PC-9 (cell line): Measurements from ENCODE around the gene ZBTB7C. TPM values are rescaled to one million over a fixed set of nuclear protein-coding genes. Genes with fewer than 3 reads are reported as not detected.

Experiments
- BruUV-seq: library from RNA; stranded (reverse); fragments of 400-500 nt; replicated peaks from 2 replicates; lab custom pipeline; 2021; lab: Mats Ljungman, UMichigan
- CTCF ChIA-PET: fragments of 300-600 bp; sonication (Branson Sonifier 250); formaldehyde crosslinking; loops from one replicate; lab custom pipeline; 2022; ENCODE audit warnings: antibody characterized with exemption; lab: Charles Lee
- POLR2A ChIA-PET: fragments of 300-600 bp; sonication (Branson Sonifier 250); formaldehyde crosslinking; loops from one replicate; lab custom pipeline; 2022; ENCODE audit warnings: antibody characterized with exemption; ENCODE audit not compliant: unreplicated experiment; lab: Charles Lee
- DNase-seq, 2 experiments: peaks; one replicate each; pipeline versions ENCODE4 v3.0.0 to v3.0.0-alpha.2; 2015 to 2022; ENCODE audit warnings: mixed read lengths in 1 of 2
- H2AFZ ChIP-seq: fragments of 200-600 bp; sonication (generic); 2 replicates; pipeline ENCODE4 v1.8.1; 2017; ENCODE audit warnings: antibody characterized with exemption
- H3F3A ChIP-seq: fragments of 200-600 bp; sonication (generic); 2 replicates; pipeline ENCODE4 v1.8.1; 2017; ENCODE audit warnings: antibody characterized with exemption, mild to moderate bottlenecking, low read depth; ENCODE audit not compliant: insufficient read depth
- H3K27ac ChIP-seq: fragments of 200-600 bp; sonication (generic); 2 replicates; pipeline ENCODE4 v1.6.1; 2016; ENCODE audit warnings: mixed run types
- H3K27me3 ChIP-seq: fragments of 200-600 bp; sonication (generic); 2 replicates; pipeline ENCODE4 v1.6.1; 2016; ENCODE audit warnings: low read depth, mixed run types; ENCODE audit not compliant: insufficient read depth
- H3K36me3 ChIP-seq: fragments of 200-600 bp; sonication (generic); 2 replicates; pipeline ENCODE4 v1.6.1; 2016; ENCODE audit warnings: low read depth, mixed run types
- H3K4me1 ChIP-seq: fragments of 200-600 bp; sonication (generic); replicated peaks from 2 replicates; pipeline ENCODE4 v1.6.1; 2016; ENCODE audit warnings: mixed run types; ENCODE audit not compliant: insufficient read depth
- H3K4me2 ChIP-seq: fragments of 200-600 bp; sonication (generic); 2 replicates; pipeline ENCODE4 v1.6.1; 2017; ENCODE audit warnings: mixed run types
- H3K4me3 ChIP-seq: fragments of 200-600 bp; sonication (generic); 2 replicates; pipeline ENCODE4 v1.6.1; 2016; ENCODE audit warnings: mixed run types
- H3K79me2 ChIP-seq: fragments of 200-600 bp; sonication (generic); 2 replicates; pipeline ENCODE4 v1.6.1; 2017; ENCODE audit warnings: low read depth, mixed run types
- H3K9me2 ChIP-seq: fragments of 200-600 bp; sonication (generic); 2 replicates; pipeline ENCODE4 v1.8.1; 2017; ENCODE audit warnings: mild to moderate bottlenecking; ENCODE audit not compliant: insufficient read depth
- H3K9me3 ChIP-seq: fragments of 200-600 bp; sonication (generic); 2 replicates; pipeline ENCODE4 v1.8.1; 2016; ENCODE audit warnings: low read depth; ENCODE audit not compliant: insufficient read depth
- H4K20me1 ChIP-seq: fragments of 200-600 bp; sonication (generic); 2 replicates; pipeline ENCODE4 v1.8.1; 2017; ENCODE audit not compliant: insufficient read depth
- CTCF ChIP-seq: fragments of 200-600 bp; sonication (generic); conservative IDR thresholded peaks from 2 replicates; pipeline ENCODE4 v1.6.1; 2017; ENCODE audit warnings: mixed run types, antibody characterized with exemption, mild to moderate bottlenecking, moderate library complexity
- EZH2 ChIP-seq: fragments of 200-600 bp; sonication (generic); IDR thresholded peaks from 2 replicates; pipeline ENCODE4 v1.8.0; 2017; ENCODE audit warnings: antibody characterized with exemption, low read depth
- intact Hi-C: fragments of 100-400 bp; cut with micrococcal nuclease; formaldehyde crosslinking; loops from one replicate; pipeline ENCODE4 v1.10.0; 2022; ENCODE audit not compliant: unreplicated experiment
- total RNA-seq: library from RNA; stranded (reverse); gene quantifications from 2 replicates; pipeline ENCODE4 v1.2.3, GENCODE V29; 2021

The ZBTB7C gene
- total RNA-seq, 1 experiment from 2014 or later = not detected

- POLR2A ChIA-PET = interaction anchor here (0.6 kb wide), 1 partner anchor 98 kb away, joined by 13 read pairs; no protein-coding TSS in a partner anchor
These were observed 380.5 kb downstream of the ZBTB7C start for GRCh38 chr18:48028696-48029095.

GRCh38 chr18:48028081-48028480, 381.1 kb downstream of the ZBTB7C start:
- Histone ChIP-seq H3K9me3 (no peaks in the 10 kb centered on the region), H3K4me3 (no peak overlapping the region), H3K36me3 (no peaks in the 10 kb centered on the region), H3K27ac (no peak overlapping the region), H3F3A (peaks cover 13% of the 10 kb centered on the region; the same call in 1 of the 2 replicates), H3K27me3 (no peaks in the 10 kb centered on the region), H4K20me1 (no peaks in the 10 kb centered on the region), H3K9me2 (no peaks in the 10 kb centered on the region), H3K4me2 (peak overlapping the region; percentile 49; the same call in 1 of the 2 replicates), H2AFZ (no peak overlapping the region), H3K4me1 (peaks cover 36% of the 10 kb centered on the region), H3K79me2 (no peaks in the 10 kb centered on the region)
- BruUV-seq = no TSS peak
- intact Hi-C loops = no loop called here
- no peak for DNase-seq
- POLR2A ChIA-PET = no interaction called here
- CTCF ChIA-PET = interaction anchor here (0.9 kb wide), 1 partner anchor 417 kb away, joined by 3 read pairs; no protein-coding TSS in a partner anchor
- TF ChIP-seq CTCF = no peak; the same call in 1 of the 2 replicates
- no peak for TF ChIP-seq EZH2

More at GRCh38 chr18:48028696-48029095, 380.5 kb downstream of the ZBTB7C start:
- CTCF ChIA-PET = interaction anchor here (0.9 kb wide), 1 partner anchor 417 kb away, joined by 3 read pairs; no protein-coding TSS in a partner anchor
- H4K20me1 ChIP-seq = no peaks in the 10 kb centered on the region
- no peak overlapping the region for H2AFZ ChIP-seq
- H3K27me3 ChIP-seq = no peaks in the 10 kb centered on the region
- no peaks in the 10 kb centered on the region for H3K9me3 ChIP-seq
- intact Hi-C loops = no loop called here
- H3K4me2 ChIP-seq = peak overlapping the region; percentile 49
- H3K27ac ChIP-seq = no peak overlapping the region
- TF ChIP-seq CTCF (no peak), EZH2 (no peak)
- H3K4me3 ChIP-seq = no peak overlapping the region
- no peaks in the 10 kb centered on the region for H3K36me3 ChIP-seq
- H3K4me1 ChIP-seq = peaks cover 36% of the 10 kb centered on the region
- H3K9me2 ChIP-seq = no peaks in the 10 kb centered on the region
- no peaks in the 10 kb centered on the region for H3K79me2 ChIP-seq
- BruUV-seq = no TSS peak
- peak; percentile 69 to 75 for DNase-seq
- peaks cover 8% of the 10 kb centered on the region for H3F3A ChIP-seq

- no peaks in the 10 kb centered on the region for H3K9me3 ChIP-seq
- TF ChIP-seq EZH2 (no peak), CTCF (no peak)
- POLR2A ChIA-PET = no interaction called here
- no peaks in the 10 kb centered on the region; the same call in 1 of the 2 replicates for H4K20me1 ChIP-seq
- 0 out of 2 replicates have a peak overlapping the region, but pooled peaks have one; percentile 7 for H3K4me2 ChIP-seq
- H3K4me3 ChIP-seq = no peak overlapping the region
- H3K27ac ChIP-seq = no peak overlapping the region
- CTCF ChIA-PET = no interaction called here
- H3K4me1 ChIP-seq = peaks cover 36% of the 10 kb centered on the region
- no peaks in the 10 kb centered on the region for H3K36me3 ChIP-seq
- no peak for DNase-seq
- no peak overlapping the region for H2AFZ ChIP-seq
- BruUV-seq = no TSS peak
- H3F3A ChIP-seq = peaks cover 15% of the 10 kb centered on the region; the same call in 1 of the 2 replicates
- intact Hi-C loops = no loop called here
- no peaks in the 10 kb centered on the region for H3K79me2 ChIP-seq
- no peaks in the 10 kb centered on the region for H3K9me2 ChIP-seq
- no peaks in the 10 kb centered on the region for H3K27me3 ChIP-seq
These were observed 381.7 kb downstream of the ZBTB7C start for GRCh38 chr18:48027401-48027963.
